NOMO-1 treated with DMSO at 0.1 percent for 48 hours (cell line): ENCODE measurements around the gene METTL2A.
"Not testable (repeated sequence)": the region's sequence is repeated elsewhere in the genome, so short reads cannot be mapped to it uniquely, and the experiment has no call there.

Source experiments
- DNase-seq: peaks from one replicate; lab custom pipeline; 2025; ENCODE audit not compliant: unreplicated experiment; lab: John Stamatoyannopoulos, UW

METTL2A gene, protein sequence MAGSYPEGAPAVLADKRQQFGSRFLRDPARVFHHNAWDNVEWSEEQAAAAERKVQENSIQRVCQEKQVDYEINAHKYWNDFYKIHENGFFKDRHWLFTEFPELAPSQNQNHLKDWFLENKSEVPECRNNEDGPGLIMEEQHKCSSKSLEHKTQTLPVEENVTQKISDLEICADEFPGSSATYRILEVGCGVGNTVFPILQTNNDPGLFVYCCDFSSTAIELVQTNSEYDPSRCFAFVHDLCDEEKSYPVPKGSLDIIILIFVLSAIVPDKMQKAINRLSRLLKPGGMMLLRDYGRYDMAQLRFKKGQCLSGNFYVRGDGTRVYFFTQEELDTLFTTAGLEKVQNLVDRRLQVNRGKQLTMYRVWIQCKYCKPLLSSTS

DNA sequence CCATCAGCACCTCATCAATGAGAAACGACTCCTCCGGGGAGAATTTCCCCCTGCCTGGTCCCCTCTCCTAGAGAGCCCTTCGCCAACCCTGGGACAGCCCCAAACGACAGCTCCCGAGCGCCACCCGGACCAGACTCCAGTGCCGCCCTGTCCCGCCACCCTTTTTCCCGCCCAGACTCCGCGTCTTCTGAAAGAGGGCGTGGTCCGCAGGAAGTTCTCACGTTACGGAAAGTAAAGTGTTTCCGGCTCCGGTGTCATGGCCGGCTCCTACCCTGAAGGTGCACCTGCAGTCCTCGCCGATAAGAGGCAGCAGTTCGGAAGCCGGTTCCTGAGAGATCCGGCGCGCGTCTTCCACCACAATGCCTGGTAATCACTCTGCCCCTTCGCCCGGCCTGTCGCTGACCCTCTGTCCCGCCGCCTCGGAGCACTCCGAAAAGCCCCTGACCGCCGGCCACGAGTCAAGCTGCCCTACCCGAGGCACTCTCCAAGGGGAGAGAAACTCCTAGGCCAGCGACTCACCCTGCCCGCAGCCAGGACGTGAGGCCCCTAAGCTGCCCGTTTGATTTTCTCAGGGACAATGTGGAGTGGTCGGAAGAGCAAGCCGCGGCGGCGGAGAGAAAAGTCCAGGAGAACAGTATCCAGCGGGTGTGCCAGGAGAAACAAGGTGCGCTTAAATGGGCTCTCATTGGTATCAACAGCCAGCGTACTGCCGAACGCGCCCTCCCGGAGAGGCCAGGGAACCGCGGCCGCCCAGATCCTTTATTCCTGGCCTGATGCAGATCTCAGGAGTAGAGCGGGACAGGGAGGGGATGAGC, at the start of gene METTL2A:
Gene METTL2A (plus strand): TSS at position 251 of the 815 bp plus-strand sequence. CDS start 6 bp downstream, at position 257.
- peak; percentile 85 for DNase-seq

DNA sequence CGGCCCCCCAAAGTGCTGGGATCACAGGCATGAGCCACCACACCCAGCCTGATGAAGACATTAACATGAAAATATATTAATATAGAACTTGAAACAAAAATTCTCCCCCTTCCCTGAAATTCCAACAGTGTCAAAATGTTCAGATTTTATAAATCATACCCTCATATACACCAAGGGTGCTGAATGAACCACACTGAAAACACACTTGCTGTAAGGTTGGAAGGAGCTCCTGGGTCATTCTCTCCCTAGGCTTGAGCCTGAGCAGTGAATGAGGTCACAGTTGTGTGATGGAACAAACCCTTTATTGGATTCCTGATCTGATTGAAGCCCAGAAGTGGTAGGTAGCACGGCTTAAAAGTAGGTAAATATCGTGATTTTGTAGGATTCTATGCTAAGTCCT, 43.4 kb upstream of the METTL2A start, which contains the start of gene EFCAB3:
Gene EFCAB3 (plus strand): TSS at position 301 of the 400 bp plus-strand sequence. CDS start 2,427 bp downstream, outside the sequence.
- DNase-seq: no peak

DNA sequence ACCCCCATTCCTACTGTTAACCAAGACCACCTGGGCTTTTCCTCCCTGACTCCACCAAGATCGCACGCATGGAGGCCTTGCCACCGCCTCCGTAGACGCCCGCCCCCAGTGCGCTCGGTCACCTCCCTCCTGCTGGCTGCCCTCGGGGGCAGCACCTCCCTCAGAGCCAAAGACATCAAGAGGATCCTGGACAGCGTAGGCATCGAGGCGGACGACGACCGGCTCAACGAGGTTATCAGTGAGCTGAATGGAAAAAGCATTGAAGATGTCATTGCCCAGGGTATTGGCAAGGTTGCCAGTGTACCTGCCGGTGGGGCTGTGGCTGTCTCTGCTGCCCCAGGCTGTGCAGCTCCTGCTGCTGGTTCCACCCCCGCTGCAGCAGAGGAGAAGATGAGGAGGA, 42.1 kb upstream of the METTL2A start:
- no peak for DNase-seq

DNA sequence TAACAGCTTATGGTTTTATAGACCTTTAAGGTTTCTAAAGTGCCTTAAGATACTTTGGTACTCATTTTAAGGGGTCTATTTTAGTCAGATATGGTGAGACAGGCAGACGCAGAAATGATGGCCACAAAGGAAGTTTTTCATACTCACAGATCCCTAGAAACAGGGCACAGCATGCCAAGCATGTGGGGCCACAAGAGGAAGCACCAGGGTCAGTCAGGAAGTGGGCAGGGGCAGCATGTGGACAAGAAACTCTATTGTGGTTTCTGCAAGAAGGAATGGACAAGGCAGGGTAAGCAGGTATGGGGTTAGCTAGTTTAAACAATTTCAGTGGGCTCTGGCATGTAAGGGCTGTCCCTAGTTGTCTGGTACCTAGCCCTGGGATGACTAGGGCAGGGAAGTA, 34.8 kb upstream of the METTL2A start:
- DNase-seq: no peak

DNA sequence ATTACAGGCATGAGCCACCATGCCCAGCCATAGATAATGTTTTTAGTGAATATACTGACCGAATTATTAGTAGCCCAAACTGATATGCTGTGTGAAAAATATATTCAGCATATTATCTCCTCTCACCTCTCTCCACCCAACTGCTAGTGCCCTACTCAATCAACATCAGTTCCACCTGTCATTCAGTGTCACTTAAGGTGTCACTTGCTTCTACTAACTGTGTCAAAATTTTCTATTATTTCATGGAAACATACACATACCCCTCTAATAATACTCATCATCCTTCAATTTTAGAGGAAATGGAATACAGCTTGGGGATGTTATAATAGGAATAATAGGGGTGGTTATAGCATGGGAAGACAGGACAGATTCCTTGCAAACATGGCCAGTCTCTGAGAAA, 30.8 kb upstream of the METTL2A start:
- DNase-seq: no peak

DNA sequence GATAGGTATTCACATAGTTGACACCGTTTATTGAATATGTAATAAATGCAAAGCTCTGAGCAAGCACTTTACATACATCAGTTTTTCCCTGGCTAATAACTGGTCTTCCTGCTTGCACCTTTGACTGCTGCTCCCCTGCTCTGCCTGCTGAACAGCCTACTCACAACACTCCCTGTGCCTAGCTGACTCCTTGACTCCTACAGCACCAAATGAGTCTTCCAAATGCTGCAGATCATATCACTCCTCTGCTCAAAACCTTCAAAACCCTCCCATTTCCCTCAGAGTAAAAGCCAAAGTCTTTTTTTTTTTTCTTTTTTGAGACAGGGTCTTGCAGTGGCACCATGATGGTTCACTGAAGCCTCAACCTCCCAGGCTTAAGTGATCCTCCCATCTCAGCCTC, 24.8 kb upstream of the METTL2A start:
- DNase-seq: no peak

DNA sequence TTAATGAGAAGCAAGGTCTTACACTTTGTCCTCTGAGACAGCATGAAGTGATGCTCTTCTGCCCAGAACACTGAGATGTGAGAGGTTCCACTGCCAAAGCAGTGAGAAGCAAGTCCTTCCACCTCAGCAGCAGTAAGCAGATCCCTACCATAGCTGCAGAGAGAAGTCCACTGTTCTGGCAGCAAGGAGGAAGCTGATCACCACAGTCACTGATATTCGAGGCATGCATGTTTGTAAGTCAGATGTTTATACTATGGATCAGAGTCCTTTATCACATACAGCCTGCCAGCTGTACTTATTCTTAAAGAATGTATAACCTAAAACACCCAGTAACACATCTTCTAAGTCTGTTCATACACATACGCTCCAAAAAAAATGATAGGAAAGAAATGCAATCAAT, 18.2 kb upstream of the METTL2A start:
- no peak for DNase-seq

DNA sequence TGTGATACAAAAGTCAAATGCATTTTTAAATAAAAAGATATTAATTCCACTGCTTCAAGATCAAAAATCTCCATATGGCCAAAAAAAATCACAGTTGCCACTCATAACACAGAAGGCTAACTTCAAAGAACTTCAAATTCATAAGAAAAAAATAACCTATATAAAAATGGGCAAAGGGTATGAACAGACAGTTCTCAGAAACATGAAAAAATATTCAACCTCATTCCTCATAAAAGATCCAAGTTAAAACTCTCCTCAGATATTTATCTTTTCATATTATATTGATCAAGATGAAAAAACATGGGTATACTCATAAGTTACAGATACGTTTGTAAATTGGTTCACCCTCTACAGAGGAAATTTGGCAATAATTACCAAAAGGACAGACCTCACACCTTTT, 10.6 kb upstream of the METTL2A start:
- DNase-seq: not testable (repeated sequence)

DNA sequence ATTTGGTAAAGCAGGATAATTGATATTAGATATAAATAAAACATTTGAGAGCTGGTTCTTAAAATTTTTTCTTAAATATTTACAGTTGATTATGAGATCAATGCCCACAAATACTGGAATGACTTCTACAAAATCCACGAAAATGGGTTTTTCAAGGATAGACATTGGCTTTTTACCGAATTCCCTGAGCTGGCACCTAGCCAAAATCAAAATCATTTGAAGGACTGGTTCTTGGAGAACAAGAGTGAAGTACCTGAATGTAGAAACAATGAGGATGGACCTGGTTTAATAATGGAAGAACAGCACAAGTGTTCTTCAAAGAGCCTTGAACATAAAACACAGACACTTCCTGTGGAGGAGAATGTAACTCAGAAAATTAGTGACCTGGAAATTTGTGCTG, 2.5 kb downstream of the METTL2A start:
- DNase-seq: not testable (repeated sequence)

DNA sequence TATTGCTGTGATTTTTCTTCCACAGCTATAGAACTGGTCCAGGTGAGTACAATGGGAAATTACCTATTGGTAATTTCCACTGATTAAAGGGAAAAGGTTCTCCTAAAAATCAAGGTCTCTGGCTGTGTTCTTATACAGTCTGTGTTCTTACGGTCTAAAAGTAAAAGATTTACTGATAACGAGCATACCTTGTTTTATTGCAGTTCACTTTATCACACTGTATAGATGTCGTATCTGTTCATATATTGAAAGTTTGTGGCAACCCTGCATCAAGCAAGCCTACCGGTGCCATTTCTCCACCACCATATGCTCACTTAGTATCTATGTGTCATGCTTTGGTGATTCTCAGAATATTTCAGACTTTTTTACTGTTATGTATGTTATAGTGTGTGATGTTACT, 11.6 kb downstream of the METTL2A start:
- DNase-seq: not testable (repeated sequence)

DNA sequence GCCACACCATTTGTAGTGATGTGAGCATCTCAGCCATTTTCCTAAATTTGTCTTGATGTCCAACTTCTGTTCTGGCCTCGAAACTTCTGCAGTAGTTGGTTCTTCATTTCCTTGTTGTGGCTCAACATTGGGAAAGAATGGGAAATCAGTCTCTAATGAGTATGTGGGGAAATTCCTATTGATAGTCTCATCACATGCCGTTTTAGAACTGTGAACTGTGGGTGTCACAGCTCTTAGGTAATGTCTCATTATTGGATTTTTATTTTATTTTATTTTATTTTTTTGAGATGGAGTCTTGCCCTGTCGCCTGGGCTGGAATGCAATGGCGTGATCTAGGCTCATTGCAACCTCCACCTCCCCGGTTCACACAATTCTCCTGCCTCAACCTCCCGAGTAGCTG, 17.5 kb downstream of the METTL2A start:
- DNase-seq: not testable (repeated sequence)

DNA sequence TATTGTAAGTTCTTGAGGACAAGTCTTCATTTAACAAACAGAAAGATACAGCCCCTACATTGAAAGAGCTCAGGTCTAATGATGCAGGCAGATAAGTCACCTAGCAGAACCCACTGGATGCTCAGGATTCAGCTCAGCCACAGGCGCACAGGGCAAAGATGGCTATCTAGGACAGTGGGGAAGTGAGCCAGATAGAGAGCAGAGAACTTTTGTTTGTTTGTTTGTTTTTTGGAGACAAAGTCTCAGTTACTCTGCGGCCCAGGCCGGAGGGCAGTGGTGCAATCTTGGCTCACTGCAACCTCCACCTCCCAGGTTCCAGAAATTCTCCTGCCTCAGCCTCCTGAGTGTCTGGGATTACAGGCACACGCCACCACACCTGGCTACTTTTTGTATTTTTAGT, 20.4 kb downstream of the METTL2A start:
- DNase-seq: no peak

DNA sequence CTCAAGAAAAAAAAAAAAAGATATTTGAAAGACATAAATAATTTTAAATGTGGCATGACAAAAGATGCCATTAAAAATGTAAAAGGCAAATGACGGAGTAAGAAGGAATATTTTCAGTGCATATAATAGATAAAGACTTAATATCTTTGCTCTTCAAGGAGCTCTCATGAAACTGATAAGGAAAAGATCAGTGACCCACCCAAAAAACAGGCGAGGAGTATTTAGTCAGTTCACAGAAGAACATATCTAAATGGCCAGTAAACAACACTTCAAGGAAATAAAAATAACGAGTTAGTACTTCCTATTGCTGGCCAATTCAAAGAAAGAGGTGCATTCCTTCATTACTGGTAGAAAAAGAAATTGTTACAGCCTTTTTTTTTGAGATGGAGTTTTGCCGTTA, 22.1 kb downstream of the METTL2A start:
- not testable (repeated sequence) for DNase-seq

DNA sequence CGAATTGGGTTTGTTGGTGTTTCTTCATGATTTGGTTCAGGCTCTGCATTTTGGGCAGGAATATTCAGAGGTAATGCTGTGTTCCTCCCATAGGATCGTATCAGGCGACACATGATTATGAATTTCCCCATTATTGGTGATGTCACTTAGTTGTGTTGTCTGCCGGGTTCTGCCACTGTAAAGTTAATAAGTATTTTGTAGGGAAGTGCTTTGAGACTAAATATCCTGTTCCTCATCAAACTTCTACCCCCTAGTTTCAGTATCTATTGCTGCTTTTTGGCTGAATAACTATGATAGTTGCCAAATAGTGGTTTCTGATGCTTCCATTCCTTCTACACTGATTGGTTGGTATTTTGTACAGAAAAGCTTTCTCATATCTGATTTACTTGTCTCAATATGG, 28.5 kb downstream of the METTL2A start:
- peak; percentile 30 for DNase-seq

DNA sequence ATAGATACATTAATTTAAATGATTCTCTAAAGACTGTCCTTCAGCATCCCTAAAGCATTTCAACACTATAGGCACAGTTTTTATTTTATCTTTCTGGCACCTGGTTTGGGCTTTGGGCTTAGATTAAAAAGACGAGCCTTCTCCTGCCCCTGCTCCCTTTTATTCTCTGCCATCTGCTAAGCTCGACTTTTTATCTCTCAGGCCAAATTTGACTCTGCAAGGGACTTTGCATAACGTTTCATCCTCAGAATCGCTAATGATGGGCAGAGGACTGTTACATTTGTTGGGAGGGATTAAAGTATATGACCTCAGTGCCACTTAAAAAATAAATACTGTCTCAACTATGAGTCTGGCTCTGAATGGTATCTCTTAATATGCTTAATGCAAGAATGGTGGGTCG, 29.3 kb downstream of the METTL2A start:
- not testable (repeated sequence) for DNase-seq

DNA sequence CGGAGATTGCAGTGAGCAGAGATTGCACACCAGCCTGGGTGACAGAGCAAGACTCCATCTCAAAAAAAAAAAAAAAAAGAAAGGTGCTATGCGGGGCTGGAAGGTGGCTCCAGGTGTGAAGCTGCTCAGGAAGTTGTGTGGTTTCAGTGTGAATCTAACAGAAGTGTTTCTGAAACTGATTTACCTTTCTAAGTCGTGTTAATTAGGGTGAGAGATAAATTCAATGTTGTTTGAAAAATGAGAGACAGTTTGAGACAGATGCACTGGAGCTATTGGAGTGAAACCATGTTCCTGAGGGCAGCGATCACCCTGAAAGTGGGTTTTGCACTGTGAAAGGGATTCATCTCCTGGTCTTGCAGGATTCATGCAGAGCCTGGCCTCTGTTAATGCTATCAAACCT, 30.0 kb downstream of the METTL2A start:
- DNase-seq: not testable (repeated sequence)

DNA sequence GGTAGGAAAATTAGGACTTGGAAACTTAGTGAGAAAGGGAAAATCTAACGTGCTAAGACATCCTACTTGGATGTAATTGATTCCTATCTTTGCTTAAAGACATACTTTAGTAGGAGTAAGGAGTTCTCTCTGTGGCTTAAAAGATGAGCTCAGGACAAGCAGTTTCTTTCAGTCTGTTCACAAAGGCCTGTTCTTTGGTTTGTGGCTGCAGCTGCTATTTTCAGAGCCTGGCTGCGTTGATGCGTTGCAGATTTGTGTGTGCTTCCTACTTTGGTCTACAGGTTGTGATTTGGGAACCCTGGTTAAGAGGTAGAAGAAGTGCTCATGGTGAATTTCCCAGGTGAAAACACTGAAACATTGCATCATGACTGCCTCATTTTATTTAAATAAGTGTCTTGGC, 30.4 kb downstream of the METTL2A start:
- not testable (repeated sequence) for DNase-seq

DNA sequence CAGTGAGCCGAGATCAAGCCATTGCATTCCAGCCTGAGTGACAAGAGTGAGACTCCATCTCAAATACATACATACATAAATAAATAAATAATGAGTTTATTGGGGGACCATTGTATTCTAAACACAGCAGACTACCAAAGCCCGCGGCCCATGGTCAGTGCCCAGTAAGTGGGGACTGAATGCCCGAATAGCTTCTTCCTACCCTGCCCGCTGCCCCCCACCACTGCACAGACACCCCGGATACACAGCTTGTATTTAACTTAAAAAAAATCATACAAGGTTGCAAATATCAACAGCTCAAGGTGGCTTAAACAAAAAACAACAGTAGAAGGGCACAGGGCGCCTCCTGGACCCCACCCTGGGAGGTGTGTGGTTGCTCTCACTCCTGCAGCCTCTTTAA, 32.3 kb downstream of the METTL2A start:
- no peak for DNase-seq

DNA sequence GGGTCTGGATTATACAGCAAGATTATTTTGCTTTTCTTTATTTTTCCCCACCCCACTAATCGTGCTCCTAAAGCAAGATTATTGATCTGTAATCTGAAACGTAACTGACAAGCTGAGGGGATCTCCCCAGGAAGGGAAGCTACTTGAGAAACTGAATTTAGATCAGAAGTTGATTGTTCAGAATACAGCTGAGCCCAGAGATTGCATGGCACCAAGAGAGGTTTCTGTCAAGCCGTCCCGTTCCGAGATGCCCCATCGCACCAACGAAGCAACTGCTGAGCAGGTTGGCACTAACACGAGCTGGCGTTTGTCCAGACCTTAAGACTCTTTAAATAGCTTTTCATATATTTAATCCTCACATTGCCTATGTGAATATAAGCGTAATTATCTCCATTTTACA, 34.8 kb downstream of the METTL2A start:
- DNase-seq: not testable (repeated sequence)

DNA sequence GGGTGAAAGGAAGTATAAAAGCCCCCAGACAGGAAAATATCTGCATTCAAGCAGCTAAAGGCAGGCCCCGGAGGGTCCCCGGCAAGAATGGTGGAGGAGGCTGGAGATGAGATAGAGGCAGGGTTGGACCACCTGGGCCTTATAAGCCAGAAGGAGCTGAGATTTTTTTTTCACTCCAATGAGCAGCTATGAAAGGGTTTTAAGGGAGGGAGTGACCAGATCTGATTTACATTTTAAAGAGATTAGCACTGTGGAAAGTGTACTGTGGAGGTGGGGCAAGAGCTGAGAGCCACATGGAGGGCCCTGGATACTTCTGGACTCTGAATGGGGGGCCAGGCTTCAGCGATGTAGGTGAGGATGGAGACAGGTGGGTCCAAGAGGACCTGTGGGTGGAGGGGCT, 40.7 kb downstream of the METTL2A start:
- DNase-seq: not testable (repeated sequence)

DNA sequence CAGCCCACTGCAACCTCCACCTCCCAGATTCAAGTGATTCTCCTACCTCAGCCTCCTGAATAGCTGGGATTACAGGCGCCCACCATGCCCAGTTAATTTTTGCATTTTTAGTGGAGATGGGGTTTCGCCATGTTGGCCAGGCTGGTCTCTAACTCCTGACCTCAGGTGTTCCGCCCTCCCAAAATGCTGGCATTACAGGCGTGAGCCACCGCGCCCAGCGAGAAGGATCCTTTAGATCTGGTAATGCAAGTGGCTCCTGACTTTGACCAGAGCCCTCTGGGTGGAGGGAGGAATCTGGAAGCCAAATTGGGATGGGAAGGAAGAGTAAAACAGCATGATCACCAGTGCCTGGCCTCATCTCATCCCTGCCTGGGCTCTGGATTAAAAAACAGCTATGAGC, 41.6 kb downstream of the METTL2A start:
- not testable (repeated sequence) for DNase-seq
